Dedifferentiated amniotic fluid mesenchymal stem cell (primary cell): ENCODE data around the gene C2orf74.

Source experiments
- DNase-seq: peaks from one replicate; pipeline ENCODE4 v3.0.0-alpha.2; 2016; ENCODE audit errors: extremely low spot score

The C2orf74 gene

DNA sequence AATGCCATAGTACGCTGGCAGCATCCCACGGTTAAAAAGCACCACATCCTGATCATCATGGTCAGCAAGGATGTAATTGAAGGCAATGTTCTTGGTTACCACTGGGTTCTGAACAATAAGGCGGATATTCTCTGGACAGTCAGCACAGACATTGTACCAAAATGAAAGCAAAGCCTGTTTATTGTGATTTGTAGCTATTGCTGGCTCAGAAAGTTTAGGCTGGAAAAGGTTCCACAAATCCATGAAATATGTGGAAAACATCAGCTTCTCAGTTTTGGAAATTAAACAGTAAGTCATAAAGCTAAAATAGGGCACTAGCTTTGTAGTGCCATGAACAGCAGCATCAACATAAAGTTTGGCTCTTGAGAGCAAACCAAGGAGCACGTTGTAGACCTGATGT lies 52.2 kb downstream of the C2orf74 start:
- no peak for DNase-seq
